ENCODE data around the gene CCDC192.

Gene CCDC192

GRCh38 chr5:127985811-127986325 lies 282.7 kb downstream of the CCDC192 start:
- no peak for DNase-seq (ENCODE audit: low spot score)

GRCh38 chr5:127987354-127988145 lies 284.4 kb downstream of the CCDC192 start:
- no peak for DNase-seq (ENCODE audit: low spot score)

GRCh38 chr5:127988146-127988760 lies 285.1 kb downstream of the CCDC192 start:
- peak; percentile 36 for DNase-seq (ENCODE audit: low spot score)

All from SW480 (cell line).